GM12873 (cell line): ENCODE data around the gene STXBP2.

Source experiments
- TF ChIP-seq, protein P1 (sequence below): IDR thresholded peaks from 2 replicates; pipeline ENCODE4 v1.5.1; 2012; ENCODE audit warnings: low read depth, mild to moderate bottlenecking, moderate library complexity, low read length, control low read depth; ENCODE audit not compliant: insufficient read depth; ENCODE audit errors: missing control alignments

STXBP2 gene

DNA sequence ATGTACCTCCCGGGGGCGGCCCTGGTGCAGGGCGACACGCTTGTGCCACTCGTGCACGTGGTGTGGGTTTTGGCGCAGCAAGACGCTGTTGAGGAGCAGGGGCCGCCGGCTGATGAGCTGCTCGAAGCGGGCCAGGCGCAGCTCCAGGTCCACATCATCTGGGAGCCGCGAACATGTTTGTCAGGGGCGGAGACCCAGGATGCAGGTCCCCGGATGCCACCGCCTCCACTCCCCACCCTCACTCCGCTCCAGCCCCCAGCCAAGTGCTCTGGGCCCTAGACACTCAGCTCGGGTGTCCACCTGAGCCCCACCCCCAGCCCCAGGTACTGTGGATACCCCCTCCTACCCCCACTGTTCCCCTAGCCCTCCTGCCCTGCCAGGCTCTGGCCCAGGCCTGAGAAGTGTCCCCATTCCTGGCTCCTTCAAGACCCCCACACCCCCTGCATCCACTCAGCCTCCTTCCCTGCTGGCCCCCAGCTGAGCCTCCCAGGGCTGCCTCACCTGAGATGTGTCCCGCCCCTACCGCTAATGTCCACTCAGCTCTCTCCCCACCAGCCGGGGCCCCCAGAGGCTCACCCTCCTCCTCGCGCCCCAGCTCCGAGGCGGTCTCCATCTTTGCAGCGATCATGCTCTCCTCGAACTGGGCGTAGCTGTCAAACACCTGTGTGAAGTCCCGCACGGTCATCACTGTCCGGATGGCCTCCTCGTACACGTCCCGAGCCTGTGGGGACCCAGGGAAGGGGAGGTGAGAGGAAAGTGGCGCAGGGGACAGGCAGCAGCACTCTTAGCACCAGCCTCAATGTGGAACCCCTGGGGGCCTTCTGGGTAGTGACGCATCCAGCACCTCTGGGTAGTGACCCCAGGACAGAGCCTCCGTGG is 12.9 kb upstream of the STXBP2 start:
- TF ChIP-seq, protein P1, sequence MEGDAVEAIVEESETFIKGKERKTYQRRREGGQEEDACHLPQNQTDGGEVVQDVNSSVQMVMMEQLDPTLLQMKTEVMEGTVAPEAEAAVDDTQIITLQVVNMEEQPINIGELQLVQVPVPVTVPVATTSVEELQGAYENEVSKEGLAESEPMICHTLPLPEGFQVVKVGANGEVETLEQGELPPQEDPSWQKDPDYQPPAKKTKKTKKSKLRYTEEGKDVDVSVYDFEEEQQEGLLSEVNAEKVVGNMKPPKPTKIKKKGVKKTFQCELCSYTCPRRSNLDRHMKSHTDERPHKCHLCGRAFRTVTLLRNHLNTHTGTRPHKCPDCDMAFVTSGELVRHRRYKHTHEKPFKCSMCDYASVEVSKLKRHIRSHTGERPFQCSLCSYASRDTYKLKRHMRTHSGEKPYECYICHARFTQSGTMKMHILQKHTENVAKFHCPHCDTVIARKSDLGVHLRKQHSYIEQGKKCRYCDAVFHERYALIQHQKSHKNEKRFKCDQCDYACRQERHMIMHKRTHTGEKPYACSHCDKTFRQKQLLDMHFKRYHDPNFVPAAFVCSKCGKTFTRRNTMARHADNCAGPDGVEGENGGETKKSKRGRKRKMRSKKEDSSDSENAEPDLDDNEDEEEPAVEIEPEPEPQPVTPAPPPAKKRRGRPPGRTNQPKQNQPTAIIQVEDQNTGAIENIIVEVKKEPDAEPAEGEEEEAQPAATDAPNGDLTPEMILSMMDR: no peak

- TF ChIP-seq, protein P1: no peak
These were observed 12.1 kb upstream of the STXBP2 start for GRCh38 chr19:7624810-7625209.

DNA sequence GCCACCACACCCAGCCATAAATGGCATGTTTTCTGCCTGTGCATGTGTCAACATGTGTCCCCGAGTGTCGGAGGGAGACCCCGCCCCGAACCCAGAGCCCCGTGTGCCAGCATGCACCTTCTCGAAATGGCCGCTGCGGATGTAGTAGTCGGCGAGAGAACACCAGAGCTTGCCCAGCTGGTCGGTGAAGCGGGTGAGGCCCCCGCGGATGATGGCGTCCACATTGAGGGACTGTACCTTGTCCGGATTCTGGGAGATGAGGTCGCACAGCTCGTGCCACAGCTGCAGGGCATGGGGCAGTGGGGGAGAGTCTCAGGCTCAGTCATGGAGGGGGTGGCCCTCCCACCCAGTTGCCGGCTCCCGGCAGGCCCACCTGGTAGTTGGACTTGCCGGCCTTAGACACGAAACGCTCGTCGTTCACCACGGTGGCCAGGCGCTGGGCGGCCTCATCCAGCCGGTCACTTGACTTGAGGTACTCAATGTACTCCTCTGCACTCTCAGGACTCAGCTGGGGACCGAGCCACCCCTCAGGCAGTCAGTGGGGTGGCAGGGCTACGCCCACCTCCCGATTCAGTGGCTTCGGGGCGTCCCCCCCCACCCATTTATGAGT is 11.0 kb upstream of the STXBP2 start:
- TF ChIP-seq, protein P1: no peak

GRCh38 chr19:7627166-7627565 is 9.7 kb upstream of the STXBP2 start:
- TF ChIP-seq, protein P1: no peak

- TF ChIP-seq, protein P1: no peak
These were observed 8.2 kb upstream of the STXBP2 start for GRCh38 chr19:7628589-7629311.

- TF ChIP-seq, protein P1: no peak
These were observed 7.4 kb upstream of the STXBP2 start, which contains the start of the genes PET100 and XAB2 for GRCh38 chr19:7629347-7630054. PET100 (plus strand) TSS chr19:7629793; CDS start chr19:7629834, 41 bp downstream. XAB2 (minus strand) TSS chr19:7629545; CDS start chr19:7629527, 18 bp downstream.

DNA sequence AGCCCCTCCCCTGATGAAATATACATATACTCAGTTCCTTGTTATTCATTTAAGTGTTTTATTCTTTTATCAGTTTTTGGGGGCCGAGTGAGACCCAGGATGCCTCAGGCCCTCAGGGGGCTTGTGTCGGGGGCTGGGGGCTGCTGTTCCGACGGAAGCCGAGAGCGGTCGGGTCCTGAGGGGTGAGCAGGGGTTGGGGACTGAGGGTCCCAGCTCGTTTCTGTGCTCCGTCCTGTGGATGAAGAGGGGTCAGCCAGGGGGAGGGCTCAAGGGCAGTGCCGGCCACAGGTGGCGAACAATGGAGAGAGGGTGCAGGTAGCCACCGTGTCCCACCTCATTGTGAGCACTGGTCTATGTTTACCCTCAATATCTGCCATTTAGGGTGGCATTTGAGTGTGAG is 5.3 kb upstream of the STXBP2 start:
- TF ChIP-seq, protein P1: no peak
